ENCODE data around the gene ICAM1. TPM values are rescaled to one million over a fixed set of nuclear protein-coding genes. Genes with fewer than 3 reads are reported as not detected.

Gene ICAM1
- total and polyA plus RNA-seq, 9 donors = 12.1 to 116 (median 18.7) TPM

DNA sequence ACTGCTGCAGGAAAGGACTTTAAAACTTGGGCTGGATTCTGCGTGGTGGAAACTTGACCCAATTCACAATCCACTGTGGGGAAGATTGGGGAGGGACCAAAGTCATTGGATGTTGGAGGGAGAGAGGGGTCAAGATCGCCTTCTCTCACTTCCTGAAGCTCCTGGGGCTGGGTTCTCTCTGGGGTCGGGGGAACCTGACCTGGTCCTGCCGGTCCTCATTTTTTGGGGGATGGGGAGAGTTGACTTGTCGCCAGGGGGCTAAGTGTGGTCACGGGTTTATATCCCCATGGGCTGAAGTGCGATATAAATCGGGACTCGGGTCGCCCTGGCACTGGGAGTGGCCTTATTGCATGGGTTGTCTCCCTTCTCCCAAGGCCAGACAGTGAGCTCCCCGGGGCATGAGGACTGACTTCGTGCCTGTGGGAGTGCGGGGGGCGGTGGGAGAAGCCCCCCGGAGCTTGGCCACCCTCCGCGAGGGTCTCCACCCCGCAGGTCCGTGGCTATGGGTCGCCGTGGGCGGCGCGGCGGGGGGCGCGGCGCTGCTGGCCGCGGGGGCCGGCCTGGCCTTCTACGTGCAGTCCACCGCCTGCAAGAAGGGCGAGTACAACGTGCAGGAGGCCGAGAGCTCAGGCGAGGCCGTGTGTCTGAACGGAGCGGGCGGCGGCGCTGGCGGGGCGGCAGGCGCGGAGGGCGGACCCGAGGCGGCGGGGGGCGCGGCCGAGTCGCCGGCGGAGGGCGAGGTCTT is 25.1 kb downstream of the ICAM1 start:
- Histone ChIP-seq H3K4me3 (no peak overlapping the region), H3K27me3 (peaks cover 6% of the 10 kb centered on the region), H3K36me3 (no peaks in the 10 kb centered on the region), H3K4me1 (ENCODE audit: insufficient read depth) (peaks cover 12% of the 10 kb centered on the region), H3K9me3 (no peaks in the 10 kb centered on the region), H3K27ac (no peak overlapping the region)
- 1 to 8% (median 2%) methylated on average over 42 to 58 of the region's 58 CpGs for WGBS, 3 donors
- TF ChIP-seq POLR2A (IDR thresholded peaks at IDR 0.05) (no peak), EP300 (IDR thresholded peaks at IDR 0.05) (no peak)
- TF ChIP-seq, protein P1, sequence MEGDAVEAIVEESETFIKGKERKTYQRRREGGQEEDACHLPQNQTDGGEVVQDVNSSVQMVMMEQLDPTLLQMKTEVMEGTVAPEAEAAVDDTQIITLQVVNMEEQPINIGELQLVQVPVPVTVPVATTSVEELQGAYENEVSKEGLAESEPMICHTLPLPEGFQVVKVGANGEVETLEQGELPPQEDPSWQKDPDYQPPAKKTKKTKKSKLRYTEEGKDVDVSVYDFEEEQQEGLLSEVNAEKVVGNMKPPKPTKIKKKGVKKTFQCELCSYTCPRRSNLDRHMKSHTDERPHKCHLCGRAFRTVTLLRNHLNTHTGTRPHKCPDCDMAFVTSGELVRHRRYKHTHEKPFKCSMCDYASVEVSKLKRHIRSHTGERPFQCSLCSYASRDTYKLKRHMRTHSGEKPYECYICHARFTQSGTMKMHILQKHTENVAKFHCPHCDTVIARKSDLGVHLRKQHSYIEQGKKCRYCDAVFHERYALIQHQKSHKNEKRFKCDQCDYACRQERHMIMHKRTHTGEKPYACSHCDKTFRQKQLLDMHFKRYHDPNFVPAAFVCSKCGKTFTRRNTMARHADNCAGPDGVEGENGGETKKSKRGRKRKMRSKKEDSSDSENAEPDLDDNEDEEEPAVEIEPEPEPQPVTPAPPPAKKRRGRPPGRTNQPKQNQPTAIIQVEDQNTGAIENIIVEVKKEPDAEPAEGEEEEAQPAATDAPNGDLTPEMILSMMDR (IDR thresholded peaks at IDR 0.05) = no peak
- intact Hi-C loops (cut with DNase I) = no loop called here
- DNase-seq = no peak

DNA sequence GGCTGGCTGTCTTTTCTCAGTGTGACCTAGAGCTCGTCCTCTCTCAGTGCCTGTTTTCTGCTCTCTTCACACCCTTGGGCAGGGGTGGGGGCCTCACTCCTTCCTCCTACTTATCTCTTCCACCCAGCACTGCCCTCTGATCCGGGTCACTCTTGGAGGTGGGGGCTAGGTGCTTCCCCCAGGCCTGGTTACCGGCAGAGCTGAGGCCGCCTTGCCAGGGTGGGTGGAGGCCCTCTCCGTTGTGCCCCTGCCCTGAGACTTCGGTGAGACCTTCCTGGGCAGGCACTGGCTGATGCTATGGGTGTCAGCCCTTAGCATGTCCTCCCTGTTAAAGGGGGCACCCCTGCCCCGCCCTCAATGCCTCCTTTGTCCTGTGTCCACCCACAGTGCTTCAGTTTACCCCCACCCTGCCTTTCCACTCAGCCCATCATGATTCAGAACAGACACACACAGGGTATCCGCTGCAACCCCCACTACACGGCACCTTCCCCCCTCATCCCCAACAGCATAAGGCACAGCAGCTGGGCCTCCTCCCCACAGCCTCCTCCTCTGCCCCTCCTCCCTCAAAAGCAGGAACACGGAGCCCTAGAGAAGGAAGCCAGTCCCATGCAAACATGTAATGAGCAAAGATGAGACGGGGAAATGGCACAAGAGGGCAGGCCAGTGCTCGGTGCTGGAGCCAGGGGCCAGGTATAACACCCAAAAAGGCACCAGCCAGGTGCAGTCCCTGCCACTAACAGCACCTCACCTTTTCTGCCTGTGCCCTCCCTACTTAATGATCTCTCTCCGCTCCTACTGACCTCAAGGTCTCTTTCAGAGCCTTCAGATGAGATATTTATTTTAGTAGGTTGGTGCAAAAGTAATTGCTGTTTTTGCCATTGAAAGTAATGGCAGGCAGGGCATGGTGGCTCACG is 28.9 kb downstream of the ICAM1 start:
- TF ChIP-seq, protein P1 (IDR thresholded peaks at IDR 0.05) = no peak
- no peak for TF ChIP-seq EP300 (IDR thresholded peaks at IDR 0.05)
- no peak for TF ChIP-seq POLR2A (IDR thresholded peaks at IDR 0.05)
- 38 to 47% (median 43%) methylated on average over 14 of the region's 14 CpGs for WGBS, 3 donors
- peaks cover 5% of the 10 kb centered on the region for H3K4me1 ChIP-seq (ENCODE audit: insufficient read depth)
- DNase-seq = no peak
- intact Hi-C loops (cut with DNase I) = no loop called here
- no peaks in the 10 kb centered on the region for H3K9me3 ChIP-seq
- no peaks in the 10 kb centered on the region for H3K36me3 ChIP-seq
- no peaks in the 10 kb centered on the region for H3K27me3 ChIP-seq
- H3K27ac ChIP-seq = no peak overlapping the region
- H3K4me3 ChIP-seq = no peak overlapping the region

DNA sequence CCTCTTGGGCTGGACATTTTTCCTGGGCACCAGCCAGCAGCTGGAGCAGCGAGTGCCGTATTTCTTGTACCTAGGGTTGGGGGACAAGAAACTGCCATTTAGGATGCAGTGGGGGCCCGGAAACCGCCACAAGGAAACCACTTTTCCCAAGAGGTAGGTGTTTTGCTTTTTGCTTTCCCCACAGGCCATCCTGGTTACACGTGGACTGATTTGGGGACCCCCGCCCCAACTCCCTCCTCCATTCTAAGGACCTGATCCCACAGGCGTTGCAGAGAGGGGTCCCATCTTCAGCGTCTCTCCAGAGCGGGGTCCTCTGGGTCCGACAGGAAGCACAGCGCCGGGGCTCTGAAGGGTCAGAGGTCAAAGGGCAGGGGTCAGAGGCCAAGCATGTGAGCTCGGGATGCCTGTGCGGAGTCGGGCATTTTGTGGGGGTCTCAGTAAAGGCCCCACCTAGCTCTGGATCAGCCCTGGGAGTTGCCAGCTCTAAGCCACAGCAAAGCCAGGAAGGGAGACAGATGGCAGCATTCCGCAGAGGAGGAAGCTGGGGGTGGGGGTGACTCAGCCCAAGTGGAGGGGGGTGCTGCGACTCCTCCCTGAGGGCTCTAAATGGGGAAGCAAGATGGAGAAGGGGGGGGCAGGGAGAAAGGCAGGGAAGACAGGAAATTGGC is 34.4 kb downstream of the ICAM1 start:
- no peaks in the 10 kb centered on the region for H3K36me3 ChIP-seq
- 70 to 75% (median 72%) methylated on average over 17 of the region's 17 CpGs for WGBS, 3 donors
- H3K27ac ChIP-seq = no peak overlapping the region
- no peaks in the 10 kb centered on the region for H3K4me1 ChIP-seq (ENCODE audit: insufficient read depth)
- no peak for DNase-seq
- intact Hi-C loops (cut with DNase I) = no loop called here
- no peaks in the 10 kb centered on the region for H3K27me3 ChIP-seq
- TF ChIP-seq POLR2A (IDR thresholded peaks at IDR 0.05) (no peak), EP300 (IDR thresholded peaks at IDR 0.05) (no peak)
- TF ChIP-seq, protein P1 (IDR thresholded peaks at IDR 0.05) = no peak
- H3K4me3 ChIP-seq = no peak overlapping the region
- no peaks in the 10 kb centered on the region for H3K9me3 ChIP-seq

DNA sequence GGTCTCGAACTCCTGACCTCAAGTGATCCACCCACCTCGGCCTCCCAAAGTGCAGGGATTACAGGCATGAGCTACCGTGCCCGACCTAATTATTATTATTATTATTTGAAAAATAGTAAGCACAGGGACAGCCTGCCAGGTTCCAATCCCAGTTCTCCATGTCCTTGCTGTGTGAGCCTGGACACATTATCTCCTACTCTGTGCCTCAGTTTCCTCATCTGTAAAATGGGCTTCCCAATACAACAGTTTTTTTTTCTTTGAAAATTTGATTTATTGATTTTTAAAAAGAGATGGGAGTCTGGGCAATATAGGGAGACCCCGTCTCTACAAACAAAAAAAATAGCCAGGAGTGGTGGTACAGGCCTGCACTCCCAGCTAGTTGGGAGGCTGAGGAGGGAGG is 35.4 kb downstream of the ICAM1 start:
- Histone ChIP-seq H3K36me3 (no peaks in the 10 kb centered on the region), H3K9me3 (no peaks in the 10 kb centered on the region), H3K4me1 (ENCODE audit: insufficient read depth) (no peaks in the 10 kb centered on the region), H3K27ac (no peak overlapping the region), H3K4me3 (no peak overlapping the region), H3K27me3 (no peaks in the 10 kb centered on the region)
- DNase-seq = no peak
- TF ChIP-seq POLR2A (IDR thresholded peaks at IDR 0.05) (no peak), EP300 (IDR thresholded peaks at IDR 0.05) (no peak)
- TF ChIP-seq, protein P1 (IDR thresholded peaks at IDR 0.05) = no peak
- intact Hi-C loops (cut with DNase I) = no loop called here
- WGBS, 3 donors = 87 to 92% (median 91%) methylated on average over 5 of the region's 5 CpGs

Measured in ovary (tissue), 9 donors.